HepG2 (cell line): ENCODE data around the gene DAAM1. TPM values are rescaled to one million over a fixed set of nuclear protein-coding genes. Genes with fewer than 3 reads are reported as not detected.

Experiments used
- ATAC-seq: fragments of 200-7000 bp; cut with Tn5 transposase; 3 replicates; pipeline ENCODE4 v1.9.1; 2020; ENCODE audit warnings: mild to moderate bottlenecking, moderate library complexity
- BruUV-seq: library from RNA; stranded (reverse); fragments of 400-500 nt; replicated peaks from 2 replicates; lab custom pipeline; 2021; lab: Mats Ljungman, UMichigan
- CTCF ChIA-PET: fragments of 300-600 bp; formaldehyde crosslinking; extraction: SDS; loops from one replicate; lab custom pipeline; 2021; ENCODE audit warnings: low total read pairs, inconsistent platforms, low intra/inter-chr PET ratio; lab: Yijun Ruan, JAX
- POLR2A ChIA-PET: fragments of 350-600 bp; sonication (Branson Sonifier 250); formaldehyde crosslinking; loops from one replicate; lab custom pipeline; 2020; ENCODE audit warnings: antibody characterized with exemption, inconsistent platforms; lab: Yijun Ruan, JAX
- DNase-seq: peaks from one replicate; pipeline ENCODE4 v3.0.0-alpha.2; 2015; ENCODE audit warnings: low spot score
- FAIRE-seq: peaks from 3 replicates; lab custom pipeline; 2011; peaks lifted over from hg19 to GRCh38; lab: Jason Lieb, UNC
- H2AFZ ChIP-seq: one replicate; pipeline ENCODE4 v1.6.1; 2011; ENCODE audit warnings: low read length, inconsistent platforms
- H3K27ac ChIP-seq: fragments of 300-600 bp; 3 replicates; pipeline ENCODE4 v1.8.0; 2011; ENCODE audit warnings: mixed run types, mild to moderate bottlenecking, mixed read lengths, low read length, inconsistent platforms; ENCODE audit not compliant: insufficient read depth; ENCODE audit errors: extremely low read length
- H3K27me3 ChIP-seq, 2 experiments: fragments of 200-600 bp in 1 of 2; 2 replicates in 1 of 2; 3 replicates in 1 of 2; pipeline versions ENCODE4 v1.6.0 to v1.8.0; 2011; ENCODE audit warnings: low read length in 2 of 2, mild to moderate bottlenecking in 2 of 2, moderate library complexity in 2 of 2, inconsistent platforms in 1 of 2; ENCODE audit not compliant: insufficient read depth in 2 of 2, control insufficient read depth in 1 of 2
- H3K36me3 ChIP-seq, 2 experiments: fragments of 200-600 bp in 1 of 2; replicated peaks in 1 of 2; 2 replicates in 1 of 2; 3 replicates in 1 of 2; pipeline versions ENCODE4 v1.5.1 to v1.8.0; 2011; ENCODE audit warnings: low read length in 2 of 2, inconsistent platforms in 1 of 2; ENCODE audit not compliant: insufficient read depth in 2 of 2, control insufficient read depth in 1 of 2
- H3K4me1 ChIP-seq: 2 replicates; pipeline ENCODE4 v1.5.1; 2012; ENCODE audit warnings: low read length, inconsistent platforms; ENCODE audit not compliant: insufficient read depth
- H3K4me2 ChIP-seq: 2 replicates; pipeline ENCODE4 v1.6.0; 2011; ENCODE audit warnings: low read depth, low read length, inconsistent platforms
- H3K4me3 ChIP-seq, 3 experiments: fragments of 200-600 bp in 1 of 3; sonication (generic), shearing (Covaris generic) in 1 of 3; replicated peaks in 1 of 3; 2 replicates each; pipeline ENCODE4 v1.5.1; 2011 to 2016; ENCODE audit warnings: low read length in 3 of 3, inconsistent platforms in 2 of 3, low read depth in 2 of 3, mild to moderate bottlenecking in 2 of 3, control low read depth in 1 of 3, mixed read lengths in 1 of 3; ENCODE audit not compliant: insufficient read depth in 1 of 3
- H3K79me2 ChIP-seq: one replicate; pipeline ENCODE4 v1.6.1; 2011; ENCODE audit warnings: low read length, inconsistent platforms; ENCODE audit not compliant: insufficient read depth
- H3K9ac ChIP-seq: 2 replicates; pipeline ENCODE4 v1.6.0; 2011; ENCODE audit warnings: mild to moderate bottlenecking, low read depth, low read length, inconsistent platforms; ENCODE audit not compliant: insufficient read depth
- H3K9me3 ChIP-seq: 2 replicates; pipeline ENCODE4 v1.5.1; 2012; ENCODE audit warnings: mild to moderate bottlenecking, low read length
- H4K20me1 ChIP-seq: 2 replicates; pipeline ENCODE4 v1.6.0; 2011; ENCODE audit warnings: inconsistent platforms, mild to moderate bottlenecking, low read length, moderate library complexity; ENCODE audit not compliant: insufficient read depth
- FOXA3 ChIP-seq: IDR thresholded peaks from 2 replicates; pipeline ENCODE4 v1.6.1; 2016; ENCODE audit warnings: missing genetic modification reagents, missing compliant biosample characterization
- MTA3 ChIP-seq: sonication (generic); formaldehyde crosslinking; IDR thresholded peaks from 2 replicates; pipeline ENCODE4 v1.4.0; 2020; ENCODE audit warnings: missing genetic modification reagents
- PAF1 ChIP-seq: IDR thresholded peaks from 2 replicates; pipeline ENCODE4 v1.6.1; 2016; ENCODE audit warnings: missing genetic modification reagents, missing compliant biosample characterization
- SUZ12 ChIP-seq: fragments of 150-350 bp; IDR thresholded peaks from 2 replicates; pipeline ENCODE4 v1.6.1; 2014; ENCODE audit warnings: low read depth, low read length
- TFAP4 ChIP-seq: sonication (generic); IDR thresholded peaks from 2 replicates; pipeline ENCODE4 v1.6.1; 2016; ENCODE audit warnings: low read depth, borderline replicate concordance
- ZNF136 ChIP-seq: sonication (generic); formaldehyde crosslinking; IDR thresholded peaks from 2 replicates; pipeline ENCODE4 v1.8.1; 2022; ENCODE audit warnings: low read depth, mild to moderate bottlenecking, moderate library complexity, missing genetic modification reagents
- WGBS: methylation state at CpG from one replicate; pipeline ENCODE4 v1.1.6; 2017; ENCODE audit warnings: low lambda C conversion rate; 5-methylcytosine and 5-hydroxymethylcytosine counted together
- in situ Hi-C: cut with HindIII; loops from 2 replicates; pipeline ENCODE4 v1.10.0; 2017; ENCODE audit warnings: low pct_unique_long_range_greater_than_20kb; ENCODE audit not compliant: extremely low pct_ligation_motif_present
- intact Hi-C: fragments of 100-400 bp; cut with micrococcal nuclease; formaldehyde crosslinking; loops from one replicate; pipeline ENCODE4 v1.10.0; 2022; ENCODE audit not compliant: unreplicated experiment
- polyA plus RNA-seq, 8 experiments: library from polyadenylated mRNA; depleted of rRNA in 3 of 8; stranded (reverse) in 7 of 8; unstranded in 1 of 8; fragments of >200 nt; fragmentation: Illumina TruSeq in 4 of 8; extraction: Trizol in 4 of 8; gene quantifications; 2 replicates each; pipeline versions ENCODE4 v1.2.1 to v1.2.3, GENCODE V29; 2011 to 2016; ENCODE audit warnings: low read depth in 4 of 8, missing spikeins in 1 of 8, mixed read lengths in 1 of 8; ENCODE audit not compliant: insufficient read depth in 1 of 8
- total RNA-seq, 5 experiments: library from RNA; depleted of rRNA; stranded (reverse); fragments of >200 nt; fragmentation: Illumina TruSeq; extraction: Trizol; gene quantifications; 2 replicates each; pipeline ENCODE4 v1.2.3, GENCODE V29; 2016; ENCODE audit warnings: low read depth in 1 of 5
- TF ChIP-seq, protein P1 (sequence below): sonication (generic); formaldehyde crosslinking; conservative IDR thresholded peaks from 2 replicates; pipeline ENCODE4 v1.8.0; 2022; ENCODE audit warnings: mild to moderate bottlenecking, moderate library complexity, missing genetic modification reagents

Gene DAAM1
- total and polyA plus RNA-seq, 2 of the 13 experiments (the other 11 are each of a cell fraction or from before 2014, with no cell fraction given): 10.9 to 24.5 TPM

GRCh38 chr14:59247801-59248584, 59.5 kb downstream of the DAAM1 start:
- no peak overlapping the region for H3K4me2 ChIP-seq
- no peak overlapping the region for H2AFZ ChIP-seq
- DNase-seq (no peak), ATAC-seq (no peak), FAIRE-seq (no peak)
- H3K4me3 ChIP-seq: no peak overlapping the region
- no peak overlapping the region for H3K9ac ChIP-seq
- no peaks in the 10 kb centered on the region for H3K36me3 ChIP-seq
- TF ChIP-seq ZNF136 (CRISPR knock-in tag): no peak
- TF ChIP-seq FOXA3: no peak
- TF ChIP-seq TFAP4: no peak
- no peak for TF ChIP-seq SUZ12
- TF ChIP-seq PAF1 (CRISPR knock-in tag): no peak
- no peak for TF ChIP-seq MTA3 (CRISPR knock-in tag)
- TF ChIP-seq, protein P1, sequence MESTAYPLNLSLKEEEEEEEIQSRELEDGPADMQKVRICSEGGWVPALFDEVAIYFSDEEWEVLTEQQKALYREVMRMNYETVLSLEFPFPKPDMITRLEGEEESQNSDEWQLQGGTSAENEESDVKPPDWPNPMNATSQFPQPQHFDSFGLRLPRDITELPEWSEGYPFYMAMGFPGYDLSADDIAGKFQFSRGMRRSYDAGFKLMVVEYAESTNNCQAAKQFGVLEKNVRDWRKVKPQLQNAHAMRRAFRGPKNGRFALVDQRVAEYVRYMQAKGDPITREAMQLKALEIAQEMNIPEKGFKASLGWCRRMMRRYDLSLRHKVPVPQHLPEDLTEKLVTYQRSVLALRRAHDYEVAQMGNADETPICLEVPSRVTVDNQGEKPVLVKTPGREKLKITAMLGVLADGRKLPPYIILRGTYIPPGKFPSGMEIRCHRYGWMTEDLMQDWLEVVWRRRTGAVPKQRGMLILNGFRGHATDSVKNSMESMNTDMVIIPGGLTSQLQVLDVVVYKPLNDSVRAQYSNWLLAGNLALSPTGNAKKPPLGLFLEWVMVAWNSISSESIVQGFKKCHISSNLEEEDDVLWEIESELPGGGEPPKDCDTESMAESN (CRISPR knock-in tag): no peak
- POLR2A ChIA-PET: no interaction called here
- no peaks in the 10 kb centered on the region for H3K9me3 ChIP-seq
- WGBS: 85% methylated on average over 3 of the region's 3 CpGs
- no TSS peak for BruUV-seq
- peaks cover 3% of the 10 kb centered on the region; the same call in 1 of the 2 replicates for H4K20me1 ChIP-seq
- CTCF ChIA-PET: no interaction called here
- intact Hi-C loops: no loop called here
- peaks cover 45% of the 10 kb centered on the region for H3K79me2 ChIP-seq
- no peak overlapping the region for H3K27ac ChIP-seq
- no peaks in the 10 kb centered on the region for H3K27me3 ChIP-seq
- H3K4me1 ChIP-seq: peaks cover 38% of the 10 kb centered on the region
- in situ Hi-C loops: no loop called here
